ENCODE measurements around the gene LRAT.

DNA sequence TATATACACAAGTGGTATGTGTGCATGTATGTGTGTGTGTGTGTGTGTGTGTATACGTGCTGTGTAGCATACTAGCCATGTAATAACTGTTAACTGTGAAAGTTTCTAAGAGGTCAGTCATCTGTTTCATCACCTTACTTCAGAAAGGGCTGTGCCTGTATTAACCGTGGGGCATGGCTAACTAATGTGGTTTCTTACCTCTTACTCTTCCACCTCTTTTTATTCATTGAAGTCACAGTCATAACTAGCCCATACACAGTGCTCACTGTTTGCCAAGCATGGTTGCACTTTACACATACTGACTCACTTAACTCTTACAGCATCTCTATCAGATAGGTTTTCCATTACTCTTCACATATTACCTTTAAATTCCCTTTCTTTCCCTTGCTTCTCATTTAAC is 23.7 kb upstream of the LRAT start:
- TF ChIP-seq, protein P1, sequence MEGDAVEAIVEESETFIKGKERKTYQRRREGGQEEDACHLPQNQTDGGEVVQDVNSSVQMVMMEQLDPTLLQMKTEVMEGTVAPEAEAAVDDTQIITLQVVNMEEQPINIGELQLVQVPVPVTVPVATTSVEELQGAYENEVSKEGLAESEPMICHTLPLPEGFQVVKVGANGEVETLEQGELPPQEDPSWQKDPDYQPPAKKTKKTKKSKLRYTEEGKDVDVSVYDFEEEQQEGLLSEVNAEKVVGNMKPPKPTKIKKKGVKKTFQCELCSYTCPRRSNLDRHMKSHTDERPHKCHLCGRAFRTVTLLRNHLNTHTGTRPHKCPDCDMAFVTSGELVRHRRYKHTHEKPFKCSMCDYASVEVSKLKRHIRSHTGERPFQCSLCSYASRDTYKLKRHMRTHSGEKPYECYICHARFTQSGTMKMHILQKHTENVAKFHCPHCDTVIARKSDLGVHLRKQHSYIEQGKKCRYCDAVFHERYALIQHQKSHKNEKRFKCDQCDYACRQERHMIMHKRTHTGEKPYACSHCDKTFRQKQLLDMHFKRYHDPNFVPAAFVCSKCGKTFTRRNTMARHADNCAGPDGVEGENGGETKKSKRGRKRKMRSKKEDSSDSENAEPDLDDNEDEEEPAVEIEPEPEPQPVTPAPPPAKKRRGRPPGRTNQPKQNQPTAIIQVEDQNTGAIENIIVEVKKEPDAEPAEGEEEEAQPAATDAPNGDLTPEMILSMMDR (IDR thresholded peaks at IDR 0.05): no peak
- no peak for TF ChIP-seq EZH2 (IDR thresholded peaks at IDR 0.05)

Data from neural progenitor cell (in vitro differentiated cells).